ENCODE measurements around the gene SFRP2.

SFRP2 gene

DNA sequence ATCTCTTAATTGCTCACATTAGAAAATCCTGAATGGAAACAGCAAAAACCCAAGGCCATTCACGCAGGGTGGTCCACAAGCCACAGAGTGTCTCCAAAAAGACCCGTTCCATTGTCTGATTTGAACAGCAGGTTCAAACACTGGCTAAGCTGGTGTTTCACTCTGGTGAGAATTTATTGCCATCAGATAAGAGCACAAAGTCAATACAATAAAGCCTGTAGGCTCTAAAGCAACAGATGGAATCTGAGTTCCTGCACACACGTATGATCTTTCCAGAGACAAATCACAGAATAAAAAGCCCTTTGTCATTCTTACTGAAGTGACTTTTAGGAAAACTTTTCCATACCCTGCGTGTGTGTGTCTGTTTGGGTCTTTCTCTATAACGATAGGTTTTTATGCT lies 5.1 kb upstream of the SFRP2 start:
- no peak for DNase-seq

DNA sequence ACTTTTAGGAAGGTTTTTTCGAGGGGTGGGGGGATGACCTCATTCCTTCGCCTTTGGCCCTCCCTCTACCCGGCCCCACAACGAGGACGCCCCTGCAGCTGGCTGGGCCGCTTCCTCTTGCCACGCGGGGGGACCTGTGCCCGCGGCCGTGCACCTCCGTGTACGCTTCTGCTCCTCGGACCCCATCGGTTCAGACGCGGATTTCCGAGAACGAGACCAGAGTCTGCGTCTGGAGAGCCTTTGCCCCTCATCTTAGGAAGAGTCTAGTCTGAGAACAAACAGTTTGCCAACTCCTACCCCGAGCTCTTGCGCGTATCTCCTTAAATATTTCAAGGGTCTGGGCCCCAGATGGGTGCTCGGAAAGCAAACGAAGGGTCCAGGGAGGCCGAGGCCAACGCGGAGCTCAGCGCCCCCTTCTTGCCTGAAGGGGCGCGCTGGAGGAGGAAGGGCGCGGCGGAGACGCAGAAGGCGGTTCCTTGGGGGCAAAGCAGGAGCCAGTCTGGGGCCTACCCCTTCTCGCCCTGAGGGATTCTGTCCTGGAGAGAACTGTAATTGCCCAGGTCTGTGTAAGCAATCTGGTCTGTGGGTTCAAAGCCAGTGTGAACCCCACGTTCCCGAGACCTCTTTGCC lies 3.9 kb upstream of the SFRP2 start:
- peak; percentile 25 for DNase-seq

- DNase-seq = peak; percentile 71
Observed at GRCh38 chr4:153791746-153792617, 3.1 kb upstream of the SFRP2 start.

DNA sequence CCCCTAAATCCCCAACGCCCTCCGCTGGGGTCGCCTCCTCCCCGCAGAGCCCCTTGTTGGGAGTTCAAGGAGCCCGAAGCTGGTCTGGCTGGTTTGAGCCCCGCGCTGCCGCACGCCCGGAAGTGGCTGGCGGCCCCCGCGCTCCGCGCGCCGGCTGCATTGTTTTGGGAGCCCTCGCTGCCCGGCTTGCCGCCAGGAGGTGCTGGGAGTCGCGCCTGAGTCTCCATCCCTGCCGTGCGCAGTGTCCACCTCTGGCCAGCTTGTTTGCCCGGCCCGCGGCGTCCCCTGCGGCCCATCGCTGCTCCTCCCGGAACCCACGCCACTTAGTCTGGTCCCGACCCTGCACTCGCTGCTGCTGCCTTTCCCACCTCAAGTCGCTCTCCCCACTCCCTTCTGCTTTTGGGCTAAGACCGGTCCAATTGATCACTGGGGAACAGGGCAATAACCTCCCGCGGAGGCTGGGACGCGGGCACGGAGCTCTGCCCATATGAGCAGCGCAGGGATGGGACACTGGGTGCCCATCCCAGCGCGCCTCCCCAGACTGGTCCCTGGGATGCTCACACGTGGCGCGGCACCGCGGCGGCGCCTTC lies 2.2 kb upstream of the SFRP2 start:
- DNase-seq = peak; percentile 56

GRCh38 chr4:153790500-153790865 lies 1.6 kb upstream of the SFRP2 start:
- no peak for DNase-seq

DNA sequence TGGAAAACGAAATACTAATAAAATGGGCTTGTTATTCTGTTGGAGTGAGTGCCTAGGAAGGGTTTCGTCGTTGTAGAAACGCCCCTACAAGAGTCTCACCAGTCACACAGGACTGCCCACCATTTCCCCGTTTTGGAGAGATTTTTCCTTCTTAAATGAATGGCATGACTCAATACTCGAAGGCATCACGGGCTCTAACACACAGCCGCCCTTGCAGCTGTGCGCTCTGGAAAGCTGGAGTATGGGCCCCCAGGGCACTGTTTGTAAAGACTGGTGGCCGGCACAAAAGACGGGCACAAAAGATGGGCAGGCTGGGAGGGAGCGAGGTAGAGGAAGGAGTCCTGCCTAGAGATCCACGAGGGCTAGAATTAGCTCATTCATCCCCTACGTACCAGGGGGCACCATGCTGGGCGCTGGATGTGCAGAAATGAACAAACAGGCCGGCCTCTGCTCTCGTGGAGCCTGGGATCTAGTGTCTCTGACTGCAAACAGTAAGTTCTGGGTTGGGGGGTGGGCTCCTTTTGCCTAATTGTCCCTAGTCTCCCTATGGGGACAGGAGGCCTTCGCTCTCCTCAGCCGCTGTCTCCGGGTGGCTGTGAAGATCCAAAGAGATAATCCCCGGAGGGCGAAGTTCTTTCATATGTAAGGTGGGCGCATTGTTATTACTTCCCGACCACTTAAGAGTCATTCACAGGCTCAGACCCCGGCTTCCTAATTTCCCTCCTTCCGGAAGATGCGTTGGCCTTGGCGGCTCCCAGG lies 1.0 kb upstream of the SFRP2 start:
- peak; percentile 27 for DNase-seq

- DNase-seq = peak; percentile 28
Observed at GRCh38 chr4:153788051-153788412, 851 bp downstream of the SFRP2 start.

GRCh38 chr4:153787575-153787974 lies 1.3 kb downstream of the SFRP2 start:
- no peak for DNase-seq

DNA sequence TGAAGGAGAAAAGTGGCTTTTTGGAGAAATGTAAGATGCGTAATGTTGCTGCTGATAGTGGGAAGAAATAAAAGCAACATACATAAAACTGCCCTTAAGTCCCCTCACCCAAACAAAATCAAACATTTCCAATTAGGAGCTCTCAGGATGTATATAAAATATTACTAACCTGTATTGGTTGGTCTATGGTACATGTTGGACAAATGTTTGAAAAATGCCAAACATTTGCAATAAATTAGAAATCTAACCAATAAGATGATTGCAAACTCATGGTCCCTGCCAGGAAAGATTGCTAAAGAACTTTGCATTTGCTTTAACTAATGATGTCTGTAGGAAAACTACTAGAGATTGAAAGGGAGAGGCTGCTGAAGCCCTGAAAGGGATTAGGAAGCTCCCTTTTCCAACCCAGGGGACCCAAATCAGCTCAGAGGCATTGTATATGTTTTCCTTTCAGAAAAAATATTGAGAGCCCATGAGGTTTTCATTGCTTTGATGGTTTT lies 1.8 kb downstream of the SFRP2 start:
- no peak for DNase-seq

- DNase-seq = no peak
Observed at GRCh38 chr4:153785910-153786721, 2.8 kb downstream of the SFRP2 start.

- no peak for DNase-seq
Observed at GRCh38 chr4:153784166-153784699, 4.7 kb downstream of the SFRP2 start.

DNA sequence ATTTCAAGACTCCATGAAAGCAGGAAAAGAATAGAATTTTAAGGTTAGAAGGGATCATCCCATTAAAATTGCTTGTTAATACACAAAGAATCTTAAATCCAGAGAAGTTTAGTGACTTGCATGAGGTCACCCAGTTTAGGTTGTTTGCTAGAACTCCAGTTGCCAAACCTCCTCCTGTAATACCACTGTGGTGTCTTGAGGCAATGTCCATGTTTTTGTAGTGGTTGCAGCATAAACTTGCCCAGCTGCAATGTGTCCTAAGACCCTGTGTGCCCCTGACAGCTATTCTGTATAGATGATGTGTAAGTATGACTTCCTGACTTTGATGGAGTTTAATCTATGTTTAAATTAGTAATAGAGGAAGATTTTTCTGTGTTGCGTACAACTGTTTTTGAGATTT lies 6.3 kb downstream of the SFRP2 start:
- DNase-seq = no peak

DNA sequence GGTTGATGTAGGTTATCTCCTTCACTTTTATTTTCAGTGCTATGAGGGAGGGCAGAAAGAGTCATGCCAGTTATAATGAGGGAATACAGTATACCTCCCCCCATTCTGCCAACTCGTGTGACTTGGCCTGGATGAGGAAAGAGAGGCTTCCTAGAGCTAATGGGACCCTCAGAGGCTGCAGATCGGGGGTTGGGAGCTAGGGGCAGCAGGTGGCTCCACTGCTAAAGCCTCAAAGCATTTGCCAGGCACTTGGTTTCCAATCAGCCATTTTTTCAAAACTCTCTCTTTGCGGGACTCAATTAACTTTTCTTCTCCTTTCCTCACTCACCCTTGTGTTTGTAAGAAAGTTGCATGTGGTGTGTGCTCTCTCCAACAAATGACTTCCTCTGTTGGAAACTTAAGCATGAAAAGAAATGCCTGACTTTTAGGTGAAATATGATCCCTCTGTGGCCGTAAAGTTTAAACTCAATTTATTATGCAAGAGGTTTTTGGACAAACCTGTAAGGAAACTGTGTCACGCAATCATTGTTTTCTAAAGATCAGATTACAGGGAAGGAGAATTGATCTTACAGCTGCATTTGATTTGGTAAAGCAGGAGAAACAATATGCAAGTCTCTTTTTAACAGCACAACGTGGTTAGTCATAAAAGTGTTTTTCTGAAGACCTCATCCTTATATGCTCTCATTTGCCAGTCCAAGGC lies 7.0 kb downstream of the SFRP2 start:
- DNase-seq = no peak

DNA sequence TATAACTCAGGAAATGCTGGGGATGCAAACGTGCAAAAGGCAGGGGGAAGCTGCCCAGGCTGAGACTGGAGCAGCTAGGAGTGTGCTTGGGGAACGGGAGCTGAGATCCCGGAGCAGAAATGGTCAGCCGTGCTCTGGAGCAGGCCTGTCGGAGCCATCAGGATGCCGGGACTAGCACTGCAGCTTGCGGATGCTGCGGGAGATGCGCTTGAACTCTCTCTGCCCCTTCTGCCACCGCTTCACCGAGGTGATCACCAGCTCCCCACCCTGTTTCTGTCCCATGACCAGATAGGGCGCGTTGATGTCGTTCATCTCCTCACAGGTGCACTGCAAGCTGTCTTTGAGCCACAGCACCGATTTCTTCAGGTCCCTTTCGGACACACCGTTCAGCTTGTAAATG lies 7.6 kb downstream of the SFRP2 start:
- DNase-seq = no peak

- no peak for DNase-seq
Observed at GRCh38 chr4:153780876-153781275, 8.0 kb downstream of the SFRP2 start.

- DNase-seq = no peak
Observed at GRCh38 chr4:153780221-153780620, 8.7 kb downstream of the SFRP2 start.

- DNase-seq = no peak
Observed at GRCh38 chr4:153778383-153778782, 10.5 kb downstream of the SFRP2 start.

GRCh38 chr4:153777421-153777820 lies 11.5 kb downstream of the SFRP2 start:
- no peak for DNase-seq

- no peak for DNase-seq
Observed at GRCh38 chr4:153776601-153777000, 12.3 kb downstream of the SFRP2 start.

GRCh38 chr4:153773236-153773690 lies 15.6 kb downstream of the SFRP2 start:
- no peak for DNase-seq

DNA sequence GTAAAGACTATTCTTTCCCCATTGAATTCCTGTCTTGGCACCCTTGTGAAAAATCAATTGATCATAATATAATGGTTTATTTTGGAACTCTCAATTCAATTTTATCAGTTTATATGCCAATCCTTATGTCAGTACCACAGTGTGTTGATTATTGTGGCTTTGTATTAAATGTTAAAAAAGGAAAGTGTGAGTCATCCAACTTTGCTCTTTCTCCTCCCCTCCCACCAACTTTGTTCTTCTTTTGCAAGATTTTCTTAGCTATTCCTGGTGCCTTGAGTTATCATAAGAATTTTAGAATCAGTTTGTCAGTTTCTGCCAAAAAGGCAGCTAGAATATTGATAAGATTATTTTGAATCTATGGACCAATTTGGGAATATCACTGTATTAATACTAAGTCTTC lies 17.8 kb downstream of the SFRP2 start:
- no peak for DNase-seq
